HEK293 (cell line): ENCODE results near the gene TMEM88.

ENCODE experiments used
- HOXA7 ChIP-seq: sonication (generic); formaldehyde crosslinking; IDR thresholded peaks from 2 replicates; pipeline ENCODE4 v1.8.1; 2022; ENCODE audit warnings: missing genetic modification reagents, borderline replicate concordance
- KLF1 ChIP-seq: fragments of 450-650 bp; formaldehyde crosslinking; IDR thresholded peaks from 2 replicates; pipeline ENCODE4 v1.5.1; 2016; ENCODE audit warnings: missing biosample characterization, missing genetic modification characterization
- SALL2 ChIP-seq: fragments of 450-650 bp; formaldehyde crosslinking; IDR thresholded peaks from 2 replicates; pipeline ENCODE4 v1.5.0; 2017; ENCODE audit warnings: missing biosample characterization, mild to moderate bottlenecking, missing genetic modification characterization, borderline replicate concordance
- YY1 ChIP-seq: fragments of 450-650 bp; formaldehyde crosslinking; IDR thresholded peaks from 2 replicates; pipeline ENCODE4 v1.5.1; 2018; ENCODE audit warnings: missing biosample characterization, missing genetic modification characterization
- ZBTB1 ChIP-seq: fragments of 450-650 bp; formaldehyde crosslinking; IDR thresholded peaks from 2 replicates; pipeline ENCODE4 v1.5.1; 2016; ENCODE audit warnings: missing biosample characterization, missing genetic modification characterization
- ZEB2 ChIP-seq: fragments of 450-650 bp; formaldehyde crosslinking; IDR thresholded peaks from 2 replicates; pipeline ENCODE4 v1.5.1; 2016; ENCODE audit warnings: missing biosample characterization, missing genetic modification characterization
- ZNF121 ChIP-seq: fragments of 450-650 bp; formaldehyde crosslinking; IDR thresholded peaks from 2 replicates; pipeline ENCODE4 v1.5.1; 2016; ENCODE audit warnings: missing biosample characterization, missing genetic modification characterization
- ZNF155 ChIP-seq: fragments of 450-650 bp; formaldehyde crosslinking; IDR thresholded peaks from 2 replicates; pipeline ENCODE4 v1.5.1; 2016; ENCODE audit warnings: missing biosample characterization, missing genetic modification characterization
- ZNF19 ChIP-seq: fragments of 450-650 bp; formaldehyde crosslinking; IDR thresholded peaks from 2 replicates; pipeline ENCODE4; 2016; ENCODE audit warnings: missing biosample characterization, missing genetic modification characterization, low read depth
- ZNF2 ChIP-seq: fragments of 450-650 bp; formaldehyde crosslinking; IDR thresholded peaks from 2 replicates; pipeline ENCODE4 v1.5.1; 2016; ENCODE audit warnings: missing biosample characterization, missing genetic modification characterization
- ZNF23 ChIP-seq: fragments of 450-650 bp; formaldehyde crosslinking; IDR thresholded peaks from 2 replicates; pipeline ENCODE4 v1.5.1; 2016; ENCODE audit warnings: missing biosample characterization, missing genetic modification characterization, borderline replicate concordance
- ZNF274 ChIP-seq, 2 experiments: fragments of 200-500 bp in 1 of 2; fragments of 450-650 bp in 1 of 2; sonication (Bioruptor generic) in 1 of 2; formaldehyde crosslinking in 1 of 2; IDR thresholded peaks; 2 replicates each; pipeline versions ENCODE4 v1.5.1 to v1.6.1; 2014 to 2016; ENCODE audit warnings: borderline replicate concordance in 1 of 2, inconsistent platforms in 1 of 2, low read length in 1 of 2, missing biosample characterization in 1 of 2, missing genetic modification characterization in 1 of 2
- ZNF350 ChIP-seq: fragments of 450-650 bp; formaldehyde crosslinking; IDR thresholded peaks from 2 replicates; pipeline ENCODE4 v1.5.0; 2017; ENCODE audit warnings: missing biosample characterization, mild to moderate bottlenecking, missing genetic modification characterization
- ZNF416 ChIP-seq: fragments of 450-650 bp; formaldehyde crosslinking; IDR thresholded peaks from 2 replicates; pipeline ENCODE4 v1.5.1; 2016; ENCODE audit warnings: missing biosample characterization, missing genetic modification characterization
- ZNF426 ChIP-seq: fragments of 450-650 bp; formaldehyde crosslinking; IDR thresholded peaks from 2 replicates; pipeline ENCODE4 v1.5.1; 2017; ENCODE audit warnings: missing biosample characterization, missing genetic modification characterization, mild to moderate bottlenecking, inconsistent platforms, moderate library complexity
- ZNF513 ChIP-seq: fragments of 450-650 bp; IDR thresholded peaks from 2 replicates; pipeline ENCODE4 v1.5.1; 2018; ENCODE audit warnings: missing biosample characterization, missing genetic modification characterization
- ZNF521 ChIP-seq: fragments of 450-650 bp; formaldehyde crosslinking; IDR thresholded peaks from 2 replicates; pipeline ENCODE4 v1.5.1; 2017; ENCODE audit warnings: missing biosample characterization, mild to moderate bottlenecking, missing genetic modification characterization
- ZNF548 ChIP-seq: fragments of 450-650 bp; formaldehyde crosslinking; IDR thresholded peaks from 2 replicates; pipeline ENCODE4 v1.5.1; 2016; ENCODE audit warnings: missing biosample characterization, missing genetic modification characterization
- ZNF549 ChIP-seq: fragments of 450-650 bp; IDR thresholded peaks from 2 replicates; pipeline ENCODE4 v1.5.1; 2018; ENCODE audit warnings: missing biosample characterization, missing genetic modification characterization, mild to moderate bottlenecking, inconsistent platforms, moderate library complexity
- ZNF555 ChIP-seq: fragments of 450-650 bp; formaldehyde crosslinking; conservative IDR thresholded peaks from 2 replicates; pipeline ENCODE4 v1.5.1; 2017; ENCODE audit warnings: missing biosample characterization, mild to moderate bottlenecking, missing genetic modification characterization, inconsistent platforms
- ZNF645 ChIP-seq: fragments of 450-650 bp; formaldehyde crosslinking; IDR thresholded peaks from 2 replicates; pipeline ENCODE4; 2016; ENCODE audit warnings: missing biosample characterization, missing genetic modification characterization
- ZNF654 ChIP-seq: fragments of 450-650 bp; formaldehyde crosslinking; IDR thresholded peaks from 2 replicates; pipeline ENCODE4 v1.5.1; 2016; ENCODE audit warnings: low read depth, missing biosample characterization, missing genetic modification characterization
- ZNF707 ChIP-seq: fragments of 450-650 bp; formaldehyde crosslinking; IDR thresholded peaks from 2 replicates; pipeline ENCODE4 v1.5.1; 2016; ENCODE audit warnings: missing biosample characterization, missing genetic modification characterization
- ZNF843 ChIP-seq: fragments of 450-650 bp; formaldehyde crosslinking; IDR thresholded peaks from 2 replicates; pipeline ENCODE4 v1.5.1; 2016; ENCODE audit warnings: missing biosample characterization, missing genetic modification characterization
- ZSCAN16 ChIP-seq: fragments of 450-650 bp; formaldehyde crosslinking; IDR thresholded peaks from 2 replicates; pipeline ENCODE4 v1.5.1; 2016; ENCODE audit warnings: missing biosample characterization, missing genetic modification characterization
- ZXDB ChIP-seq: fragments of 450-650 bp; formaldehyde crosslinking; IDR thresholded peaks from 2 replicates; pipeline ENCODE4 v1.5.1; 2016; ENCODE audit warnings: missing biosample characterization, missing genetic modification characterization
- TF ChIP-seq, protein P1 (sequence below): fragments of 450-650 bp; formaldehyde crosslinking; IDR thresholded peaks from 2 replicates; pipeline ENCODE4 v1.5.1; 2017; ENCODE audit warnings: missing biosample characterization, mild to moderate bottlenecking, missing genetic modification characterization, moderate library complexity
- TF ChIP-seq, protein P2 (sequence below): fragments of 450-650 bp; formaldehyde crosslinking; IDR thresholded peaks from 2 replicates; pipeline ENCODE4 v1.5.1; 2017; ENCODE audit warnings: missing biosample characterization, missing genetic modification characterization
- TF ChIP-seq, protein P3 (sequence below): fragments of 450-650 bp; IDR thresholded peaks from 2 replicates; pipeline ENCODE4 v1.5.1; 2018; ENCODE audit warnings: missing biosample characterization, mild to moderate bottlenecking, missing genetic modification characterization

The TMEM88 gene

DNA sequence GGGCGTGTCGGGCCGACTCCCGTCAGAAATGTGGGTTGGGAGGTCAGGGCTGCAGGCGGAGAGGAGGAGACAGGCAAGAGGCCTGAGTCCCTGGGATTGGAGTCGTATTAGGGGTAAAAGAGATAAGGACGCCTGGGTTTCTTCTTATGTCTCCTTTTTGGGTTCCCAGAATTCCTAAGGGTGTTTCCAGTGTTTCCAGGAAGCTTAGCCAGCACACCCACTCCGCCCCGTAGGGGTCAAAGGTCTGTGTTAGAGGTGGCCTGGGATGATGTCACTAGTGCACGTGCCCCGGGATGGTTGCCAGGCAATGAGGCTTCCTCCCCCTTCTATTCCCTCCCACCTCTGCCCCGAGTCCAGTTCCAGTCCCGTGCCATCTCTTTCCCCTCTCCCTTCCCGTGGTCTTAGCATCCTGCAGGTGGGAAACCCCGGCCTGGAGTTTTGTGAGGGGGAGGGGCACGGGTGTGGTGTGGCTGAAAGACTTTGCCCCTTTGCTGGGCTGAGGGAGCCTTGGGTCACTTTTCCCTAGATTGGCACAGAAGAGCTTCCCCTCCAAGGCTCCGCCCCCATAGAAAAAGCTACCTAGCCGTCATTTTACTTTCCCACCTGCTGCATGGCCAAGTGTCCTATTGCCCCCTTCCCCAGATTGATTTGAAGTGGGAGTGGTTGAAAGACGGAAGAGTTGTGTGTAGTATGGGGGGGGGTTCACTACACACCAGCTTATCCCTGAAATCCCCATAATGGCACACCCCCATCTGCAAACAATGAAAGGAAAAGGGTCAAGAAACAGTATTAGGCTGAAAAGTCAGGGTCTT lies 18.1 kb upstream of the TMEM88 start (continued):
- TF ChIP-seq KLF1 (peak; percentile 99), ZNF654 (tag by site-specific recombination) (peak; percentile 19; the same call in 1 of the 2 replicates), ZSCAN16 (tag by site-specific recombination) (no peak), ZNF645 (tag by site-specific recombination) (peak; percentile 51; the same call in 1 of the 2 replicates), ZNF426 (no peak), ZNF549 (tag by site-specific recombination) (no peak), ZNF521 (tag by site-specific recombination) (no peak), ZNF548 (tag by site-specific recombination) (no peak), ZNF23 (tag by site-specific recombination) (no peak), ZNF2 (tag by site-specific recombination) (peak; percentile 93), ZBTB1 (tag by site-specific recombination) (peak; percentile 80), ZNF416 (tag by site-specific recombination) (no peak), YY1 (tag by site-specific recombination) (0 out of 2 replicates have a peak, but pooled peaks have one; percentile 81), ZNF121 (tag by site-specific recombination) (no peak; the same call in 1 of the 2 replicates), ZNF274 (IDR thresholded peaks at IDR 0.05; ENCODE audit: low read length) (no peak), ZNF274 (tag by site-specific recombination; IDR thresholded peaks at IDR 0.05; ENCODE audit: borderline replicate concordance) (no peak), ZNF555 (no peak), ZNF19 (no peak), ZNF350 (tag by site-specific recombination) (no peak), ZEB2 (tag by site-specific recombination) (peak; percentile 98), ZNF707 (0 out of 2 replicates have a peak, but pooled peaks have one; percentile 36), ZNF513 (peak; percentile 76), ZNF843 (tag by site-specific recombination) (peak; percentile 89), ZXDB (peak; percentile 97), SALL2 (tag by site-specific recombination) (peak; percentile 95), ZNF155 (tag by site-specific recombination) (no peak; the same call in 1 of the 2 replicates), HOXA7 (no peak)
- TF ChIP-seq, protein P1, sequence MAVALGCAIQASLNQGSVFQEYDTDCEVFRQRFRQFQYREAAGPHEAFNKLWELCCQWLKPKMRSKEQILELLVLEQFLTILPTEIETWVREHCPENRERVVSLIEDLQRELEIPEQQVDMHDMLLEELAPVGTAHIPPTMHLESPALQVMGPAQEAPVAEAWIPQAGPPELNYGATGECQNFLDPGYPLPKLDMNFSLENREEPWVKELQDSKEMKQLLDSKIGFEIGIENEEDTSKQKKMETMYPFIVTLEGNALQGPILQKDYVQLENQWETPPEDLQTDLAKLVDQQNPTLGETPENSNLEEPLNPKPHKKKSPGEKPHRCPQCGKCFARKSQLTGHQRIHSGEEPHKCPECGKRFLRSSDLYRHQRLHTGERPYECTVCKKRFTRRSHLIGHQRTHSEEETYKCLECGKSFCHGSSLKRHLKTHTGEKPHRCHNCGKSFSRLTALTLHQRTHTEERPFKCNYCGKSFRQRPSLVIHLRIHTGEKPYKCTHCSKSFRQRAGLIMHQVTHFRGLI (tag by site-specific recombination), result peak; percentile 62; the same call in 1 of the 2 replicates
- TF ChIP-seq, protein P2, sequence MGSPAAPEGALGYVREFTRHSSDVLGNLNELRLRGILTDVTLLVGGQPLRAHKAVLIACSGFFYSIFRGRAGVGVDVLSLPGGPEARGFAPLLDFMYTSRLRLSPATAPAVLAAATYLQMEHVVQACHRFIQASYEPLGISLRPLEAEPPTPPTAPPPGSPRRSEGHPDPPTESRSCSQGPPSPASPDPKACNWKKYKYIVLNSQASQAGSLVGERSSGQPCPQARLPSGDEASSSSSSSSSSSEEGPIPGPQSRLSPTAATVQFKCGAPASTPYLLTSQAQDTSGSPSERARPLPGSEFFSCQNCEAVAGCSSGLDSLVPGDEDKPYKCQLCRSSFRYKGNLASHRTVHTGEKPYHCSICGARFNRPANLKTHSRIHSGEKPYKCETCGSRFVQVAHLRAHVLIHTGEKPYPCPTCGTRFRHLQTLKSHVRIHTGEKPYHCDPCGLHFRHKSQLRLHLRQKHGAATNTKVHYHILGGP (tag by site-specific recombination), result peak; percentile 81
- TF ChIP-seq, protein P3, sequence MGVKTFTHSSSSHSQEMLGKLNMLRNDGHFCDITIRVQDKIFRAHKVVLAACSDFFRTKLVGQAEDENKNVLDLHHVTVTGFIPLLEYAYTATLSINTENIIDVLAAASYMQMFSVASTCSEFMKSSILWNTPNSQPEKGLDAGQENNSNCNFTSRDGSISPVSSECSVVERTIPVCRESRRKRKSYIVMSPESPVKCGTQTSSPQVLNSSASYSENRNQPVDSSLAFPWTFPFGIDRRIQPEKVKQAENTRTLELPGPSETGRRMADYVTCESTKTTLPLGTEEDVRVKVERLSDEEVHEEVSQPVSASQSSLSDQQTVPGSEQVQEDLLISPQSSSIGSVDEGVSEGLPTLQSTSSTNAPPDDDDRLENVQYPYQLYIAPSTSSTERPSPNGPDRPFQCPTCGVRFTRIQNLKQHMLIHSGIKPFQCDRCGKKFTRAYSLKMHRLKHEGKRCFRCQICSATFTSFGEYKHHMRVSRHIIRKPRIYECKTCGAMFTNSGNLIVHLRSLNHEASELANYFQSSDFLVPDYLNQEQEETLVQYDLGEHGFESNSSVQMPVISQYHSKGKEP (tag by site-specific recombination), result peak; percentile 89
